ENCODE data around the gene IGSF9B.

- no peak for TF ChIP-seq CTCF (IDR thresholded peaks at IDR 0.05)
- TF ChIP-seq POLR2AphosphoS5 (IDR thresholded peaks at IDR 0.05; ENCODE audit: low read depth, low read length) = no peak
These were observed 17.2 kb downstream of the IGSF9B start for GRCh38 chr11:133939558-133939957.

All from Panc1 (cell line).